WTC11 (cell line): ENCODE results near the gene COBL. TPM values are rescaled to one million over a fixed set of nuclear protein-coding genes. Genes with fewer than 3 reads are reported as not detected.

Source experiments
- ATAC-seq: fragments of 200-7000 bp; cut with Tn5 transposase; 2 replicates; pipeline ENCODE4 v1.10.0; 2021; ENCODE audit warnings: mild to moderate bottlenecking, moderate library complexity
- CTCF ChIA-PET: fragments of 300-600 bp; sonication (Branson Sonifier 250); formaldehyde crosslinking; loops from one replicate; lab custom pipeline; 2021; ENCODE audit warnings: antibody characterized with exemption; lab: Charles Lee
- POLR2A ChIA-PET: fragments of 350-600 bp; sonication (Branson Sonifier 250); formaldehyde crosslinking; loops from one replicate; lab custom pipeline; 2021; ENCODE audit warnings: antibody characterized with exemption; lab: Charles Lee
- DNase-seq: peaks from one replicate; pipeline ENCODE4 v3.0.0; 2021; ENCODE audit warnings: low spot score
- H3K27ac Mint-ChIP-seq: 2 replicates; pipeline ENCODE4 v1.8.0; 2021; ENCODE audit warnings: mixed read lengths
- H3K27me3 Mint-ChIP-seq: 2 replicates; pipeline ENCODE4 v1.8.0; 2021; ENCODE audit warnings: low read depth, mild to moderate bottlenecking, moderate library complexity, mixed read lengths
- H3K36me3 Mint-ChIP-seq: 2 replicates; pipeline ENCODE4 v1.8.0; 2021; ENCODE audit warnings: mixed read lengths
- H3K4me1 Mint-ChIP-seq: 2 replicates; pipeline ENCODE4 v1.8.0; 2022; ENCODE audit warnings: mixed read lengths
- H3K4me3 Mint-ChIP-seq: 2 replicates; pipeline ENCODE4 v1.8.0; 2021; ENCODE audit warnings: mild to moderate bottlenecking, moderate library complexity, mixed read lengths
- H3K9me3 Mint-ChIP-seq: 2 replicates; pipeline ENCODE4 v1.8.0; 2021; ENCODE audit warnings: mixed read lengths
- ARID4B ChIP-seq: sonication (generic); formaldehyde crosslinking; IDR thresholded peaks from 2 replicates; pipeline ENCODE4 v1.8.0; 2023; ENCODE audit warnings: missing genetic modification reagents, mild to moderate bottlenecking, borderline replicate concordance
- ATF6 ChIP-seq: sonication (generic); formaldehyde crosslinking; IDR thresholded peaks from 2 replicates; pipeline ENCODE4 v1.8.1; 2023; ENCODE audit warnings: mild to moderate bottlenecking, missing genetic modification reagents
- E2F1 ChIP-seq: sonication (generic); formaldehyde crosslinking; IDR thresholded peaks from 2 replicates; pipeline ENCODE4 v1.8.0; 2022; ENCODE audit warnings: mild to moderate bottlenecking, missing genetic modification reagents
- E2F5 ChIP-seq: sonication (generic); formaldehyde crosslinking; IDR thresholded peaks from 2 replicates; pipeline ENCODE4 v1.8.1; 2022; ENCODE audit warnings: mild to moderate bottlenecking, moderate library complexity, missing genetic modification reagents
- ETV6 ChIP-seq: sonication (generic); formaldehyde crosslinking; IDR thresholded peaks from 2 replicates; pipeline ENCODE4 v1.8.1; 2022; ENCODE audit warnings: mild to moderate bottlenecking, missing genetic modification reagents
- FOXP1 ChIP-seq: sonication (generic); formaldehyde crosslinking; IDR thresholded peaks from 2 replicates; pipeline ENCODE4 v1.8.0; 2022; ENCODE audit warnings: missing genetic modification reagents, mild to moderate bottlenecking, moderate library complexity, borderline replicate concordance
- IRF2 ChIP-seq: sonication (generic); formaldehyde crosslinking; IDR thresholded peaks from 2 replicates; pipeline ENCODE4 v1.8.0; 2022; ENCODE audit warnings: low read depth, missing genetic modification reagents, borderline replicate concordance
- JUN ChIP-seq: sonication (generic); formaldehyde crosslinking; IDR thresholded peaks from 2 replicates; pipeline ENCODE4 v1.8.0; 2023; ENCODE audit warnings: mild to moderate bottlenecking, missing genetic modification reagents
- MAX ChIP-seq: sonication (generic); formaldehyde crosslinking; IDR thresholded peaks from 2 replicates; pipeline ENCODE4 v1.8.0; 2022; ENCODE audit warnings: mild to moderate bottlenecking, missing genetic modification reagents
- NFATC4 ChIP-seq: fragments of 250-450 bp; sonication (Bioruptor Pico); IDR thresholded peaks from 2 replicates; pipeline ENCODE4 v1.9.0; 2021; ENCODE audit warnings: mild to moderate bottlenecking
- NFYB ChIP-seq: sonication (generic); formaldehyde crosslinking; conservative IDR thresholded peaks from 2 replicates; pipeline ENCODE4 v1.8.0; 2022; ENCODE audit warnings: low read depth, missing genetic modification reagents
- RELA ChIP-seq: sonication (generic); formaldehyde crosslinking; IDR thresholded peaks from 2 replicates; pipeline ENCODE4 v1.8.1; 2022; ENCODE audit warnings: missing genetic modification reagents, mild to moderate bottlenecking, borderline replicate concordance
- SP1 ChIP-seq: sonication (generic); formaldehyde crosslinking; conservative IDR thresholded peaks from 2 replicates; pipeline ENCODE4 v1.8.1; 2022; ENCODE audit warnings: missing genetic modification reagents
- ZBTB43 ChIP-seq: sonication (generic); formaldehyde crosslinking; IDR thresholded peaks from 2 replicates; pipeline ENCODE4 v1.8.1; 2023; ENCODE audit warnings: mild to moderate bottlenecking, missing genetic modification reagents
- ZNF138 ChIP-seq: sonication (generic); formaldehyde crosslinking; conservative IDR thresholded peaks from 2 replicates; pipeline ENCODE4 v1.8.1; 2022; ENCODE audit warnings: mild to moderate bottlenecking, moderate library complexity, missing genetic modification reagents
- ZNF281 ChIP-seq: sonication (generic); formaldehyde crosslinking; IDR thresholded peaks from 2 replicates; pipeline ENCODE4 v1.8.0; 2023; ENCODE audit warnings: mild to moderate bottlenecking, missing genetic modification reagents
- ZNF423 ChIP-seq: fragments of 250-450 bp; sonication (Bioruptor Pico); IDR thresholded peaks from 2 replicates; pipeline ENCODE4 v2.1.2; 2022; ENCODE audit warnings: mild to moderate bottlenecking, moderate library complexity
- ZNF512 ChIP-seq: sonication (generic); formaldehyde crosslinking; IDR thresholded peaks from 2 replicates; pipeline ENCODE4 v1.8.1; 2022; ENCODE audit warnings: missing genetic modification reagents, borderline replicate concordance
- ZSCAN18 ChIP-seq: fragments of 250-450 bp; sonication (Bioruptor Pico); IDR thresholded peaks from 2 replicates; pipeline ENCODE4 v2.1.2; 2022; ENCODE audit warnings: mild to moderate bottlenecking, moderate library complexity
- total RNA-seq: library from RNA; stranded (reverse); gene quantifications from 3 replicates; pipeline ENCODE4 v1.2.3, GENCODE V29; 2021

The COBL gene
- total RNA-seq, 1 experiment from 2014 or later = 36.5 TPM

- Mint-ChIP-seq H3K27ac (no peak overlapping the region), H3K36me3 (peaks cover 4% of the 10 kb centered on the region; the same call in 1 of the 2 replicates), H3K4me1 (peaks cover 7% of the 10 kb centered on the region), H3K9me3 (no peaks in the 10 kb centered on the region), H3K4me3 (no peak overlapping the region), H3K27me3 (no peaks in the 10 kb centered on the region; the same call in 1 of the 2 replicates)
- no peak for ATAC-seq
- ChIA-PET CTCF (no interaction called here), POLR2A (interaction anchor here (0.6 kb wide), 1 partner anchor 125 kb away, joined by 4 read pairs; no protein-coding TSS in a partner anchor)
- DNase-seq = no peak
- TF ChIP-seq ZNF281 (CRISPR knock-in tag) (no peak), ZNF512 (CRISPR knock-in tag) (no peak), ARID4B (CRISPR knock-in tag) (no peak), SP1 (CRISPR knock-in tag) (no peak), RELA (CRISPR knock-in tag) (no peak), E2F1 (CRISPR knock-in tag) (no peak), ZNF138 (CRISPR knock-in tag) (no peak), ZSCAN18 (CRISPR knock-in tag) (no peak), E2F5 (CRISPR knock-in tag) (no peak), ETV6 (no peak), MAX (no peak)
These were observed 300.1 kb downstream of the COBL start for GRCh38 chr7:51016546-51016945.

- POLR2A ChIA-PET = no interaction called here
- no peak for ATAC-seq
- no peak overlapping the region; the same call in 1 of the 2 replicates for H3K27ac Mint-ChIP-seq
- no peak for TF ChIP-seq NFATC4 (CRISPR knock-in tag)
- TF ChIP-seq JUN (CRISPR knock-in tag) = no peak
- no peak for TF ChIP-seq IRF2 (CRISPR knock-in tag)
- TF ChIP-seq ATF6 (CRISPR knock-in tag) = no peak
- TF ChIP-seq ZNF423 (CRISPR knock-in tag) = no peak
- TF ChIP-seq ZBTB43 = no peak
- TF ChIP-seq FOXP1 (CRISPR knock-in tag) = no peak
- no peak for TF ChIP-seq NFYB
These were observed 301.0 kb downstream of the COBL start for GRCh38 chr7:51015581-51015980.

More at GRCh38 chr7:51015581-51015980, 301.0 kb downstream of the COBL start:
- no peak for DNase-seq
- Mint-ChIP-seq H3K36me3 (peaks cover 4% of the 10 kb centered on the region; the same call in 1 of the 2 replicates), H3K4me3 (no peak overlapping the region), H3K27me3 (no peaks in the 10 kb centered on the region; the same call in 1 of the 2 replicates), H3K4me1 (peaks cover 4% of the 10 kb centered on the region), H3K9me3 (no peaks in the 10 kb centered on the region)
- CTCF ChIA-PET = no interaction called here
